Hepatocyte (in vitro differentiated cells): ENCODE measurements around the gene VCAN.

Source experiments
- CTCF ChIP-seq: fragments of 200-600 bp; sonication (generic); IDR thresholded peaks from 2 replicates; pipeline ENCODE4 v1.5.1; 2016; ENCODE audit warnings: antibody characterized with exemption, mild to moderate bottlenecking; ENCODE audit not compliant: poor library complexity
- EZH2phosphoT487 ChIP-seq: fragments of 200-600 bp; sonication (generic); IDR thresholded peaks from one replicate; pipeline ENCODE4 v1.6.1; 2018; ENCODE audit warnings: antibody characterized with exemption, mild to moderate bottlenecking, low read depth, moderate library complexity; ENCODE audit not compliant: unreplicated experiment, severe bottlenecking

- TF ChIP-seq CTCF (no peak), EZH2phosphoT487 (no peak)
These were observed 123.7 kb downstream of the VCAN start for GRCh38 chr5:83595217-83595616.
